GM12878 (cell line): ENCODE data around the gene LSP1. TPM values are rescaled to one million over a fixed set of nuclear protein-coding genes. Genes with fewer than 3 reads are reported as not detected.

Experiments used
- ATAC-seq: fragments of 200-7000 bp; cut with Tn5 transposase; 3 replicates; pipeline ENCODE4 v1.9.1; 2020; ENCODE audit warnings: mild to moderate bottlenecking, moderate library complexity
- BruUV-seq: library from RNA; stranded (reverse); fragments of 400-500 nt; replicated peaks from 2 replicates; lab custom pipeline; 2021; lab: Mats Ljungman, UMichigan
- CTCF ChIA-PET: fragments of 300-600 bp; sonication (Branson Sonifier 250); formaldehyde crosslinking; extraction: SDS; loops from one replicate; lab custom pipeline; 2021; ENCODE audit warnings: inconsistent platforms; lab: Yijun Ruan, JAX
- POLR2A ChIA-PET: fragments of 350-600 bp; formaldehyde crosslinking; extraction: SDS; loops from one replicate; lab custom pipeline; 2021; ENCODE audit warnings: inconsistent platforms; lab: Charles Lee
- RAD21 ChIA-PET: fragments of 300-600 bp; sonication (Branson Sonifier 250); formaldehyde crosslinking; loops from one replicate; lab custom pipeline; 2023; ENCODE audit warnings: antibody characterized with exemption; ENCODE audit not compliant: unreplicated experiment; lab: Charles Lee
- SMC1A ChIA-PET: fragments of 300-600 bp; sonication (Branson Sonifier 250); formaldehyde crosslinking; loops from one replicate; lab custom pipeline; 2023; ENCODE audit not compliant: unreplicated experiment, uncharacterized antibody; lab: Charles Lee
- DNase-seq: peaks from one replicate; pipeline ENCODE4 v3.0.0-alpha.2; 2011; ENCODE audit warnings: low read depth, low spot score
- FAIRE-seq: peaks from 3 replicates; lab custom pipeline; 2011; peaks lifted over from hg19 to GRCh38; lab: Jason Lieb, UNC
- H2AFZ ChIP-seq: 2 replicates; pipeline ENCODE4 v1.6.0; 2011; ENCODE audit warnings: low read depth, low read length, control low read depth; ENCODE audit not compliant: control insufficient read depth
- H3K27ac ChIP-seq: 2 replicates; pipeline ENCODE4 v1.5.1; 2011; ENCODE audit warnings: control low read depth; ENCODE audit not compliant: control insufficient read depth, insufficient read depth
- H3K27me3 ChIP-seq, 2 experiments: replicated peaks in 1 of 2; 2 replicates each; pipeline versions ENCODE4 v1.6.0 to v1.6.1; 2011; ENCODE audit warnings: low read length in 1 of 2; ENCODE audit not compliant: control insufficient read depth in 2 of 2, insufficient read depth in 2 of 2
- H3K36me3 ChIP-seq, 2 experiments: 2 replicates each; pipeline ENCODE4 v1.5.1; 2011; ENCODE audit warnings: low read length in 1 of 2; ENCODE audit not compliant: control insufficient read depth in 2 of 2, insufficient read depth in 2 of 2
- H3K4me1 ChIP-seq: 2 replicates; pipeline ENCODE4 v1.6.1; 2011; ENCODE audit warnings: mild to moderate bottlenecking, low read length, moderate library complexity, mixed read lengths; ENCODE audit not compliant: control insufficient read depth, insufficient read depth
- H3K4me2 ChIP-seq: 2 replicates; pipeline ENCODE4 v1.6.0; 2011; ENCODE audit warnings: control low read depth; ENCODE audit not compliant: control insufficient read depth, insufficient read depth
- H3K4me3 ChIP-seq: fragments of 200-600 bp; sonication (generic); 2 replicates; pipeline ENCODE4 v1.5.1; 2016
- H3K79me2 ChIP-seq: 2 replicates; pipeline ENCODE4 v1.6.0; 2011; ENCODE audit warnings: low read length; ENCODE audit not compliant: control insufficient read depth, insufficient read depth
- H3K9ac ChIP-seq: 2 replicates; pipeline ENCODE4 v1.8.0; 2011; ENCODE audit warnings: low read length, control low read depth, mixed read lengths; ENCODE audit not compliant: control insufficient read depth, insufficient read depth
- H3K9me3 ChIP-seq: replicated peaks from 3 replicates; pipeline ENCODE4 v1.5.1; 2011; ENCODE audit warnings: mild to moderate bottlenecking, low read length; ENCODE audit not compliant: control insufficient read depth, insufficient read depth
- H4K20me1 ChIP-seq: 2 replicates; pipeline ENCODE4 v1.6.0; 2011; ENCODE audit not compliant: control insufficient read depth, insufficient read depth
- CREM ChIP-seq: IDR thresholded peaks from 2 replicates; pipeline ENCODE4 v1.6.1; 2014; ENCODE audit warnings: antibody characterized with exemption, low read depth
- MYC ChIP-seq: IDR thresholded peaks from 2 replicates; pipeline ENCODE4 v1.6.1; 2011; ENCODE audit warnings: mild to moderate bottlenecking, low read length, moderate library complexity, inconsistent platforms; ENCODE audit not compliant: insufficient read depth, insufficient replicate concordance, insufficient read length, severe bottlenecking
- NR2C1 ChIP-seq: fragments of 450-650 bp; IDR thresholded peaks from 2 replicates; pipeline ENCODE4 v1.6.1; 2017; ENCODE audit warnings: antibody characterized with exemption, mild to moderate bottlenecking, moderate library complexity
- ZNF217 ChIP-seq: fragments of 450-650 bp; IDR thresholded peaks from 2 replicates; pipeline ENCODE4 v1.6.1; 2017; ENCODE audit warnings: antibody characterized with exemption, mild to moderate bottlenecking
- ZNF24 ChIP-seq: fragments of 450-650 bp; IDR thresholded peaks from 2 replicates; pipeline ENCODE4 v1.6.1; 2017; ENCODE audit warnings: antibody characterized with exemption, mild to moderate bottlenecking
- whole genome bisulfite sequencing: methylation state at CpG from one replicate; pipeline ENCODE4 v1.1.6; 2016; ENCODE audit warnings: low lambda C conversion rate; ENCODE audit not compliant: insufficient replicate concordance, insufficient coverage; ENCODE audit errors: missing lambda C conversion rate; 5-methylcytosine and 5-hydroxymethylcytosine counted together
- in situ Hi-C: fragments of 300-500 bp; cut with MboI; formaldehyde crosslinking; loops from 9 replicates; pipeline ENCODE4 v1.14.3; 2018; ENCODE audit warnings: mixed read lengths
- intact Hi-C: fragments of 100-400 bp; cut with micrococcal nuclease; formaldehyde crosslinking; loops from one replicate; pipeline ENCODE4 v1.14.2; 2022; ENCODE audit not compliant: unreplicated experiment
- polyA plus RNA-seq, 11 experiments: library from polyadenylated mRNA; depleted of rRNA in 4 of 11; unstranded in 6 of 11; stranded (reverse) in 5 of 11; fragments of >200 nt; fragmentation: Nextera tagmentation in 4 of 11; fragmentation: Illumina TruSeq in 1 of 11; extraction: Ambion mirVana in 4 of 11; extraction: Trizol in 1 of 11; gene quantifications; 1 replicate in 1 of 11; 2 replicates in 10 of 11; pipeline versions ENCODE4 v1.2.1 to v1.2.3, GENCODE V29; 2011 to 2016; ENCODE audit warnings: inconsistent platforms in 2 of 11, missing spikeins in 2 of 11, low read depth in 1 of 11
- total RNA-seq, 4 experiments: library from RNA; depleted of rRNA in 3 of 4; stranded (reverse); fragments of >200 nt in 3 of 4; fragmentation: Illumina TruSeq in 1 of 4; extraction: Trizol in 1 of 4; gene quantifications; 2 replicates each; pipeline versions ENCODE4 v1.2.1 to v1.2.3, GENCODE V29; 2013 to 2021

Gene LSP1
- total and polyA plus RNA-seq, 10 of the 15 experiments (the other 5 are each of a cell fraction or from before 2014, with no cell fraction given) = 19.2 to 488 (median 369) TPM

- ChIA-PET CTCF (interaction anchor here (1.6 kb wide), 1 partner anchor 180 kb away, joined by 4 read pairs; no protein-coding TSS in a partner anchor), SMC1A (interaction anchor here (1.6 kb wide), 1 partner anchor 129 kb away, joined by 4 read pairs; no protein-coding TSS in a partner anchor), RAD21 (no interaction called here), POLR2A (no interaction called here)
- Histone ChIP-seq H3K27me3 (peaks cover 0 to 2% of the 10 kb centered on the region in 2 experiments; a peak in 2 of 4 replicates), H3K4me3 (no peak overlapping the region), H2AFZ (no peak overlapping the region), H3K4me1 (no peaks in the 10 kb centered on the region), H3K79me2 (no peaks in the 10 kb centered on the region), H3K4me2 (no peak overlapping the region), H3K36me3 (no peaks in the 10 kb centered on the region), H4K20me1 (no peaks in the 10 kb centered on the region), H3K9me3 (no peaks in the 10 kb centered on the region; the same call in 2 of the 3 replicates), H3K27ac (no peak overlapping the region), H3K9ac (no peak overlapping the region)
- no TSS peak for BruUV-seq
- DNase-seq (no peak), ATAC-seq (no peak), FAIRE-seq (no peak)
- intact Hi-C loops = no loop called here
- in situ Hi-C loops = loop anchor here (5.0 kb wide), 2 partner anchors 124 to 331 kb away; partner anchors contain the start of gene KRTAP5-6
- TF ChIP-seq NR2C1 = no peak
- no peak for TF ChIP-seq ZNF24
Observed at GRCh38 chr11:1821562-1821961, 31.3 kb upstream of the LSP1 start.

- POLR2A ChIA-PET = no interaction called here
Observed at GRCh38 chr11:1822648-1823375, 30.1 kb upstream of the LSP1 start.

More at GRCh38 chr11:1822648-1823375, 30.1 kb upstream of the LSP1 start:
- no peaks in the 10 kb centered on the region for H4K20me1 ChIP-seq
- H3K79me2 ChIP-seq = no peaks in the 10 kb centered on the region
- no peaks in the 10 kb centered on the region; the same call in 2 of the 3 replicates for H3K9me3 ChIP-seq
- H3K4me2 ChIP-seq = no peak overlapping the region
- no peak overlapping the region for H3K4me3 ChIP-seq
- no peak overlapping the region for H2AFZ ChIP-seq
- intact Hi-C loops (no loop called here), in situ Hi-C loops (loop anchor here (5.0 kb wide), 2 partner anchors 126 to 329 kb away; partner anchors contain the start of gene KRTAP5-6)
- no peak for ATAC-seq
- peaks cover 0 to 2% of the 10 kb centered on the region in 2 experiments; a peak in 2 of 4 replicates for H3K27me3 ChIP-seq
- H3K36me3 ChIP-seq = no peaks in the 10 kb centered on the region
- RAD21 ChIA-PET = interaction anchor here (1.2 kb wide), 1 partner anchor 178 kb away, joined by 3 read pairs; no protein-coding TSS in a partner anchor
- no peak overlapping the region for H3K9ac ChIP-seq
- BruUV-seq = no TSS peak
- SMC1A ChIA-PET = interaction anchor here (1.2 to 1.6 kb wide), 2 partner anchors 10 to 130 kb away, joined by 3 to 4 read pairs; no protein-coding TSS in a partner anchor
- CTCF ChIA-PET = interaction anchor here (1.6 kb wide), 1 partner anchor 179 kb away, joined by 4 read pairs; no protein-coding TSS in a partner anchor
- H3K4me1 ChIP-seq = no peaks in the 10 kb centered on the region
- no peak overlapping the region for H3K27ac ChIP-seq
- WGBS = 14% methylated on average over 8 of the region's 8 CpGs
- no peak for TF ChIP-seq ZNF217
- TF ChIP-seq CREM = no peak
- no peak for TF ChIP-seq MYC
- FAIRE-seq = no peak
- no peak for DNase-seq
